Ramos (cell line): Measurements from ENCODE around the gene EPB41L3.
"Not testable (repeated sequence)": the region's sequence is repeated elsewhere in the genome, so short reads cannot be mapped to it uniquely, and the experiment has no call there.

ENCODE experiments used
- in situ Hi-C: fragments of 300-500 bp; cut with MboI; formaldehyde crosslinking; loops from one replicate; pipeline ENCODE4 v1.14.3; 2022; ENCODE audit warnings: low sequenced_read_pairs; ENCODE audit not compliant: unreplicated experiment

Gene EPB41L3

GRCh38 chr18:5534845-5535244 lies 9.0 kb downstream of the EPB41L3 start:
- in situ Hi-C loops: no loop called here

GRCh38 chr18:5532066-5532465 lies 11.7 kb downstream of the EPB41L3 start:
- in situ Hi-C loops: no loop called here

GRCh38 chr18:5530629-5531178 lies 13.1 kb downstream of the EPB41L3 start:
- in situ Hi-C loops: no loop called here

GRCh38 chr18:5529471-5529870 lies 14.3 kb downstream of the EPB41L3 start:
- in situ Hi-C loops: no loop called here

- in situ Hi-C loops: no loop called here
Measured at GRCh38 chr18:5527603-5528002, 16.2 kb downstream of the EPB41L3 start.

GRCh38 chr18:5524660-5525059 lies 19.1 kb downstream of the EPB41L3 start:
- in situ Hi-C loops: no loop called here

GRCh38 chr18:5521000-5521399 lies 22.8 kb downstream of the EPB41L3 start:
- in situ Hi-C loops: no loop called here

- in situ Hi-C loops: no loop called here
Measured at GRCh38 chr18:5520464-5520863, 23.3 kb downstream of the EPB41L3 start.

- in situ Hi-C loops: no loop called here
Measured at GRCh38 chr18:5519448-5520298, 24.1 kb downstream of the EPB41L3 start.

- in situ Hi-C loops: no loop called here
Measured at GRCh38 chr18:5518899-5519371, 24.9 kb downstream of the EPB41L3 start.

GRCh38 chr18:5518179-5518770 lies 25.5 kb downstream of the EPB41L3 start:
- in situ Hi-C loops: no loop called here

GRCh38 chr18:5516841-5517240 lies 27.0 kb downstream of the EPB41L3 start:
- in situ Hi-C loops: no loop called here

- in situ Hi-C loops: no loop called here
Measured at GRCh38 chr18:5515011-5515784, 28.6 kb downstream of the EPB41L3 start.

- in situ Hi-C loops: no loop called here
Measured at GRCh38 chr18:5513947-5514346, 29.9 kb downstream of the EPB41L3 start.

GRCh38 chr18:5512176-5512575 lies 31.6 kb downstream of the EPB41L3 start:
- in situ Hi-C loops: no loop called here

GRCh38 chr18:5511541-5511940 lies 32.3 kb downstream of the EPB41L3 start:
- in situ Hi-C loops: not testable (repeated sequence)

GRCh38 chr18:5510135-5510846 lies 33.5 kb downstream of the EPB41L3 start:
- in situ Hi-C loops: no loop called here

GRCh38 chr18:5508821-5509220 lies 35.0 kb downstream of the EPB41L3 start:
- in situ Hi-C loops: no loop called here

- in situ Hi-C loops: no loop called here
Measured at GRCh38 chr18:5507756-5508155, 36.0 kb downstream of the EPB41L3 start.

- in situ Hi-C loops: no loop called here
Measured at GRCh38 chr18:5506174-5506573, 37.6 kb downstream of the EPB41L3 start.
